Glomerular visceral epithelial cell (primary cell): ENCODE results near the gene VRK3.
A peak's percentile ranks its signal among the peaks of the same experiment; 100 is the strongest.
"Not testable (repeated sequence)": the region's sequence is repeated elsewhere in the genome, so short reads cannot be mapped to it uniquely, and the experiment has no call there.

Experiments used
- DNase-seq: peaks from one replicate; pipeline ENCODE4 v3.0.0-alpha.2; 2016; ENCODE audit errors: extremely low spot score

Gene VRK3

GRCh38 chr19:50025022-50025793 lies at the start of gene VRK3:
TSS of gene VRK3 (minus strand) at chr19:50025372. CDS start at chr19:50016162, 9,210 bp downstream.
- peak; percentile 100 for DNase-seq

GRCh38 chr19:50068382-50068781 lies 43.2 kb upstream of the VRK3 start:
- not testable (repeated sequence) for DNase-seq

GRCh38 chr19:50067575-50067974 lies 42.4 kb upstream of the VRK3 start:
- DNase-seq, result no peak

GRCh38 chr19:50065938-50066337 lies 40.8 kb upstream of the VRK3 start:
- no peak for DNase-seq

- DNase-seq, result no peak
These were observed 36.5 kb upstream of the VRK3 start for GRCh38 chr19:50061650-50062049.

GRCh38 chr19:50060107-50060506 lies 34.9 kb upstream of the VRK3 start:
- no peak for DNase-seq

GRCh38 chr19:50059045-50059444 lies 33.9 kb upstream of the VRK3 start:
- DNase-seq, result no peak

- DNase-seq, result no peak
These were observed 33.3 kb upstream of the VRK3 start for GRCh38 chr19:50058425-50058824.

- no peak for DNase-seq
These were observed 27.9 kb upstream of the VRK3 start for GRCh38 chr19:50053119-50053518.

GRCh38 chr19:50051964-50052363 lies 26.8 kb upstream of the VRK3 start:
- no peak for DNase-seq

- DNase-seq, result not testable (repeated sequence)
These were observed 26.2 kb upstream of the VRK3 start for GRCh38 chr19:50051228-50051895.

GRCh38 chr19:50050406-50051227 lies 25.4 kb upstream of the VRK3 start:
- DNase-seq, result peak; percentile 51

- no peak for DNase-seq
These were observed 22.5 kb upstream of the VRK3 start for GRCh38 chr19:50047671-50048070.

- DNase-seq, result no peak
These were observed 21.7 kb upstream of the VRK3 start for GRCh38 chr19:50046649-50047503.

GRCh38 chr19:50044922-50045321 lies 19.8 kb upstream of the VRK3 start:
- no peak for DNase-seq

GRCh38 chr19:50043967-50044366 lies 18.8 kb upstream of the VRK3 start:
- DNase-seq, result no peak

- no peak for DNase-seq
These were observed 17.3 kb upstream of the VRK3 start for GRCh38 chr19:50042363-50043024.

GRCh38 chr19:50040967-50041366 lies 15.8 kb upstream of the VRK3 start:
- DNase-seq, result no peak

GRCh38 chr19:50039968-50040367 lies 14.8 kb upstream of the VRK3 start:
- DNase-seq, result no peak

GRCh38 chr19:50036908-50037307 lies 11.7 kb upstream of the VRK3 start:
- DNase-seq, result no peak

GRCh38 chr19:50030937-50031336 lies 5.8 kb upstream of the VRK3 start:
- no peak for DNase-seq
